NCI-H1048 (cell line): ENCODE measurements around the gene COPRS.

Experiments used
- DNase-seq: peaks from one replicate; lab custom pipeline; 2025; lab: John Stamatoyannopoulos, UW

Gene COPRS

DNA sequence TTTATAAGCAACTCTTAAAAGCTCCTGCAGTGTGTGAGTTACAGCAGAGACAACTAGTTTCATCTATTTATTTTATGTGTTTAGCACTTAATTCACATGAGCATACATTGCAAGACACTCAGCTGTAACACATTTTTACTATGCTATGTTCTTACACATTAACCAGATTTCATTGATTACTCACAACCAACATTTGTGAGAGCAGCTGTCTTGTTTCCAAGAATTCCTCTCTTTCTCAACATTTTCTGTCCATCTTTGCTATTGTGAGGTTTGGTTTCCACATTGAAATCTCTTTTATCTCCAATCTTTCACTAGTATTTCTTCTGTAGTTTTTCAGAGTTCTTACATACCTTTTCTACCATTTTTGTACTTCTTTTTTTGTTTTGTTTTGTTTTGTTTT lies 51.2 kb downstream of the COPRS start:
- DNase-seq = no peak

DNA sequence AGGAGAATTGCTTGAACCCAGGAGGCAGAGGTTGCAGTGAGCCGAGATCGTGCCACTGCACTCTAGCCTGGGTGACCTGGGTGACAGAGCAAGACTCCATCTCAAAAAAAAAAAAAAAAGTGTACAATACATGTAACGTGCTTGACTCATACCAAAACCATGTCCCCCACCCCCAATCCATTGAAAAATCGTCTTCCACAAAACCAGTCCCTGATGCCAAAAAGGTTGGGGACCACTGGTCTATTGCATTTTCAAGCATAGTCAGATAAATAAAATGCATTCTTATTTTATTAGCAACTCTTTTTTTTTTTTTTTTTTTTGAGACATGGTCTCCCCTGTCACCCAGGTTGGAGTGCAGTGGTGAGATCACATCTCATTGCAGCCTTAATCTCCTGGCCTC lies 52.1 kb downstream of the COPRS start:
- DNase-seq = no peak

DNA sequence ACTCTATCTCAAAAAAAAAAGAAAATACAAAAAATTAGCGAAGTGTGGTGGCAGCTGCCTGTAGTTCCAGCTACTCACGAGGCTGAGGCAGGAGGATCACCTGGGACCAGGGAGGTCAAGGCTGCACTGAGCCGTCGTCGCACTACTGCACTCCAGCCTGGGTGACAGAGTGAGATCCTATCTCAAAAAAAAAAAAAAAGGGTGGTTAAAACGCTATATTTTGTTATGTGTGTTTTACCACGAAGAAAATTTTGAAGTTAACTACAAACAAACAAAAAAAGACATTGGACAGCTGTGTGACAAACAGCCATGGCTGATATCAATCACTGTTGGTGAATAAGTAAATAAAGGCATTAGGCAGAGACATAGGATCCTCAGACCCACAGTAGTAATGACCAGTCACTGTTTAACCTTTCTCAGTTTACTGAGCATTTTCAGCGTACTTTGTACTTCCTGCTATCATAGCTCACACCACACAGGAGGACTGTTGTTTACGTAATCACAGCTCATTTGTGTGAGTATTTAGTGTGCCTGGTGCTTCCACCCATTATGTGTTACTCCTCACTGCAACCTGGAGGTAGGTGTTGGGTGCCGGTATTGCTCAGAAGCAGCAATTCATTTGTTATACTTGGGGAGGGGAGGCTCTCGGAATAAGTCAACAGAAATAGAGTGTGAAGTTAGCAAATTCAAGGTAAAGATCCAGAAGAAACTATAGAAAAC lies 55.4 kb downstream of the COPRS start:
- DNase-seq = no peak

DNA sequence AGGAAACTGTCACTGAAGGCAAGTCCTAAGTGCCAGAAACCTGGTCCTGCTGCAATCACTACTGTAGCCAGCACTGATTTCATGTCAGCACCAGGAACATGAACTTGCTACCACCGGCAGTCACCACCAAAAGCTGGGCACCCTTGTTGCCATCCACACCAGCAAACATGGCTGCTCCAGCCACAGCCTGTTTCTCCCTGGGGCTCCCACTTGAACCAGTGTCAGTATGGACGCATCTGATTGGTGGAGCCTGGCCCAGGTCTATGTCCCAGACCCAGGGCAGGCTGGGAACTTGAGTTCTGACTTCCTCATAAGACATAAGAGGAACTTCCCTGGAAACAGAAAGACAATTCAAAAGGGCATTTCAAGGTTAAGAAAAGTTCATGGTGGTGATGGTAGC lies 56.5 kb downstream of the COPRS start:
- DNase-seq = no peak
